Measurements from ENCODE around the gene HOXC11.

GRCh38 chr12:53971129-53971528, 1.8 kb upstream of the HOXC11 start:
- TF ChIP-seq POLR2A (IDR thresholded peaks at IDR 0.05; ENCODE audit: low read length) (no peak), GATA1 (IDR thresholded peaks at IDR 0.05; ENCODE audit: low read depth, low read length) (no peak)

Measured in erythroblast (primary cell).